HG02970 (cell line): ENCODE data around the gene TRIM47.
"Not testable (repeated sequence)": the region's sequence is repeated elsewhere in the genome, so short reads cannot be mapped to it uniquely, and the experiment has no call there.

Experiments
- ATAC-seq: cut with Tn5 transposase; IDR thresholded peaks from one replicate; pipeline ENCODE4 v1.9.1; 2021; ENCODE audit warnings: mild to moderate bottlenecking, moderate library complexity, moderate number of reproducible peaks; ENCODE audit not compliant: unreplicated experiment, low FRiP score

The TRIM47 gene

GRCh38 chr17:75892556-75893224 is 14.3 kb upstream of the TRIM47 start:
- ATAC-seq, result no peak

- ATAC-seq, result no peak
These were observed 13.5 kb upstream of the TRIM47 start for GRCh38 chr17:75891605-75892555.

- no peak for ATAC-seq
These were observed 12.7 kb upstream of the TRIM47 start for GRCh38 chr17:75891022-75891604.

- ATAC-seq, result no peak
These were observed 11.1 kb upstream of the TRIM47 start for GRCh38 chr17:75889454-75889853.

GRCh38 chr17:75888484-75888883 is 10.1 kb upstream of the TRIM47 start:
- ATAC-seq, result no peak

GRCh38 chr17:75885860-75886259 is 7.5 kb upstream of the TRIM47 start:
- ATAC-seq, result not testable (repeated sequence)

GRCh38 chr17:75885431-75885830 is 7.0 kb upstream of the TRIM47 start:
- ATAC-seq, result no peak

- no peak for ATAC-seq
These were observed 3.5 kb upstream of the TRIM47 start for GRCh38 chr17:75881678-75882454.

- ATAC-seq, result no peak
These were observed 1.9 kb upstream of the TRIM47 start for GRCh38 chr17:75880266-75880665.

- peak; percentile 44 for ATAC-seq
These were observed 618 bp downstream of the TRIM47 start for GRCh38 chr17:75877752-75878173.

GRCh38 chr17:75876938-75877751 is 1.2 kb downstream of the TRIM47 start:
- no peak for ATAC-seq

GRCh38 chr17:75876190-75876937 is 2.0 kb downstream of the TRIM47 start:
- ATAC-seq, result peak; percentile 31

GRCh38 chr17:75875940-75876189 is 2.5 kb downstream of the TRIM47 start:
- no peak for ATAC-seq

- no peak for ATAC-seq
These were observed 3.0 kb downstream of the TRIM47 start for GRCh38 chr17:75875182-75875939.

GRCh38 chr17:75874323-75875181 is 3.8 kb downstream of the TRIM47 start:
- no peak for ATAC-seq

- ATAC-seq, result no peak
These were observed 4.6 kb downstream of the TRIM47 start for GRCh38 chr17:75873587-75874322.
